Progenitor cell of endocrine pancreas (in vitro differentiated cells): Measurements from ENCODE around the gene C7orf57. TPM values are rescaled to one million over a fixed set of nuclear protein-coding genes. Genes with fewer than 3 reads are reported as not detected.

Experiments
- DNase-seq: peaks from one replicate; pipeline ENCODE4 v3.0.0; 2021; ENCODE audit warnings: low spot score; ENCODE audit not compliant: unreplicated experiment
- H3K27ac Mint-ChIP-seq: 2 replicates; pipeline ENCODE4 v1.8.0; 2021; ENCODE audit warnings: mild to moderate bottlenecking, moderate library complexity, mixed read lengths
- H3K27me3 Mint-ChIP-seq: 2 replicates; pipeline ENCODE4 v1.8.0; 2021; ENCODE audit warnings: mixed read lengths
- H3K36me3 Mint-ChIP-seq: 2 replicates; pipeline ENCODE4 v1.8.0; 2022; ENCODE audit warnings: mixed read lengths; ENCODE audit not compliant: insufficient read depth
- H3K4me1 Mint-ChIP-seq: 2 replicates; pipeline ENCODE4 v1.8.0; 2021; ENCODE audit warnings: low read depth, mixed read lengths
- H3K4me3 Mint-ChIP-seq: 2 replicates; pipeline ENCODE4 v1.8.0; 2021; ENCODE audit warnings: low read depth, mild to moderate bottlenecking, moderate library complexity, mixed read lengths
- H3K9me3 Mint-ChIP-seq: 2 replicates; pipeline ENCODE4 v1.8.0; 2021; ENCODE audit warnings: low read depth, mixed read lengths
- total RNA-seq: library from RNA; stranded (reverse); gene quantifications from 2 replicates; pipeline ENCODE4 v1.2.1, GENCODE V29; 2021
- TF ChIP-seq, protein P1 (sequence below): fragments of 200-600 bp; sonication (generic); IDR thresholded peaks from one replicate; pipeline ENCODE4 v1.5.0; 2021; ENCODE audit warnings: antibody characterized with exemption, mild to moderate bottlenecking; ENCODE audit not compliant: unreplicated experiment

C7orf57 gene
- total RNA-seq, 1 donor from 2014 or later: not detected

DNA sequence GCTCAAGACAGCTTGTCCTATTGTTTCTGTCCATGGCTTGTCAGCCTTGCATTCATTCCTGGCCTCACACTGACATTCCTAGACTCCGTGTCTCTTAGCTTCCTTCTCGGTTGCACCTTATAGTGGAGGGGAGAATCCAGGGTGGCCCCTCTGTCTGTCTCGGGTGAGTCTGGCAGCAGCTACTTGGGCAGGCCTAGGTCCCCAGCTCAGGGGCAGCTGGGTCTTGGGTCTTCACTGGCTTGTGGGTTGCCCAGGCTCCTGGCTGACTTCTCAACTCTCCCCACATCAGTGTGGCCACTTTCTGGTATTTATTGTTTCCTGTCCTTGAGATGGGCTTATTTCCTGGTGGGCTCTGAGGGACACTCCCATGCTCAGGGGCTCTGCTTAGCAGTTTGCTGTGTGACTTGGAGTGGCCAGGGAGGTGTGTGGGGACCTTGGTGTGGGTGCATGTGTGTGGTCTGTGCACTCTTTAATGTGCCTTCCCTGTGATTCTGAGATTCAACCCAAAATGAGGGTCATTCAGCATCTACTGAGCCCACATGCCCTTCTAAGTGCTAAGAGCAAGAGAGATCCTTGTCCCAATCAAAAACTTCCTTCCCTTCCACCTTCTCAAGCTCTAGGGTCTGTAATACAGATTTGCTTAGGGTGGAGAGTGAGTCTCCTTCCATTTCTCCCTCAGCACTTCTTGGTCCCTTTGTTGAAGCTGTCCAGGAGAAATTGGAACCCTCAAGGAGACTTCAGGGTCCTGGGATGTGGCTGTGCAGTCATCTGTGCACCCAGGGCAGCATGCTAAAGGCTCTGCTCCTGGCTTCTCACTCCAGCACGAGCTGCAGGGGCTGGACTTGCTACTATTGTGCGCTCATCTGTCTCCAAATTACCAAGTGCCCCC, 73.9 kb downstream of the C7orf57 start:
- no peaks in the 10 kb centered on the region for H3K9me3 Mint-ChIP-seq
- H3K36me3 Mint-ChIP-seq: peaks cover 14% of the 10 kb centered on the region
- TF ChIP-seq, protein P1, sequence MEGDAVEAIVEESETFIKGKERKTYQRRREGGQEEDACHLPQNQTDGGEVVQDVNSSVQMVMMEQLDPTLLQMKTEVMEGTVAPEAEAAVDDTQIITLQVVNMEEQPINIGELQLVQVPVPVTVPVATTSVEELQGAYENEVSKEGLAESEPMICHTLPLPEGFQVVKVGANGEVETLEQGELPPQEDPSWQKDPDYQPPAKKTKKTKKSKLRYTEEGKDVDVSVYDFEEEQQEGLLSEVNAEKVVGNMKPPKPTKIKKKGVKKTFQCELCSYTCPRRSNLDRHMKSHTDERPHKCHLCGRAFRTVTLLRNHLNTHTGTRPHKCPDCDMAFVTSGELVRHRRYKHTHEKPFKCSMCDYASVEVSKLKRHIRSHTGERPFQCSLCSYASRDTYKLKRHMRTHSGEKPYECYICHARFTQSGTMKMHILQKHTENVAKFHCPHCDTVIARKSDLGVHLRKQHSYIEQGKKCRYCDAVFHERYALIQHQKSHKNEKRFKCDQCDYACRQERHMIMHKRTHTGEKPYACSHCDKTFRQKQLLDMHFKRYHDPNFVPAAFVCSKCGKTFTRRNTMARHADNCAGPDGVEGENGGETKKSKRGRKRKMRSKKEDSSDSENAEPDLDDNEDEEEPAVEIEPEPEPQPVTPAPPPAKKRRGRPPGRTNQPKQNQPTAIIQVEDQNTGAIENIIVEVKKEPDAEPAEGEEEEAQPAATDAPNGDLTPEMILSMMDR: no peak
- H3K27ac Mint-ChIP-seq: no peak overlapping the region
- H3K27me3 Mint-ChIP-seq: no peaks in the 10 kb centered on the region
- peaks cover 17% of the 10 kb centered on the region for H3K4me1 Mint-ChIP-seq
- no peak for DNase-seq
- no peak overlapping the region for H3K4me3 Mint-ChIP-seq

DNA sequence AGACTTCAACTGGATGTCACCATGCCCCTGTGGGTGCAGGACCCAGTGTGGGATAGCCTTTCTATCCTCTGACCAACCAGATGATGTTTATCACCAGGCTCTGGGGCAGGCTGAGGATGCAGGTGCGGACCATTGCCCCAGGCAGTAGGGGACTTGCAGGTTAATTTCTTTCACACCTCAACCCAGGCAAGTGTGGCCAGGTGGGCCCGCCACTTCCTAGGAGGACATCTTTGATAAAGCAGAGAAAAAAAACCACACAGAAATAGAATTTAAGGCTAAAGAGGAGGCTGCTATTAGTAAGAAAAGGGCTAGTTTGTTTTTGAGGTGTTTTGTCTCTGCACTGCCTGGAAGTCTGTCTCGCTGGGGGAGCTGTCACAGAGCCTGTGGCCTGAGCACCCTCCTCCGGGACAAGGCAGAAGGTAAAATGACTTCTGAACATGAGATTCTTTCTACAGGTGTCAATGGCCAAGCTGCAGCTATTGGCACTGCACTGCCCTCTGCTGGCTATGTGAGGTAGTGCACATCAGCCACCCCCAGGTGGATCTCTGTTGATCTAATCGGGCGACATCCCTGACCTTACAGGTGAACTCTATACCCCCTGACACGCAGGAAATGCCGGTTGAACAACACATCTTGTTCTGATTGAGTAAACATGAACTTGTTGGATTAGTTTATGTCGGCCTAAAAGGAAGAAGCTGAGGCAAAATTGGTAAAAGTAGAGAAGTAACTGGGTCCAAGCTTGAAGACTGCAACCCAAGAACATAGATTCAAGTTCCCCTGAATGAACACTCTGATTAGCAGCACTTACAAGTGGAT, 74.7 kb downstream of the C7orf57 start:
- H3K9me3 Mint-ChIP-seq: no peaks in the 10 kb centered on the region
- no peaks in the 10 kb centered on the region for H3K27me3 Mint-ChIP-seq
- peaks cover 17% of the 10 kb centered on the region for H3K4me1 Mint-ChIP-seq
- H3K4me3 Mint-ChIP-seq: no peak overlapping the region
- H3K36me3 Mint-ChIP-seq: peaks cover 7% of the 10 kb centered on the region
- H3K27ac Mint-ChIP-seq: peak overlapping the region; percentile 62
- TF ChIP-seq, protein P1: peak; percentile 98
- DNase-seq: peak; percentile 85

DNA sequence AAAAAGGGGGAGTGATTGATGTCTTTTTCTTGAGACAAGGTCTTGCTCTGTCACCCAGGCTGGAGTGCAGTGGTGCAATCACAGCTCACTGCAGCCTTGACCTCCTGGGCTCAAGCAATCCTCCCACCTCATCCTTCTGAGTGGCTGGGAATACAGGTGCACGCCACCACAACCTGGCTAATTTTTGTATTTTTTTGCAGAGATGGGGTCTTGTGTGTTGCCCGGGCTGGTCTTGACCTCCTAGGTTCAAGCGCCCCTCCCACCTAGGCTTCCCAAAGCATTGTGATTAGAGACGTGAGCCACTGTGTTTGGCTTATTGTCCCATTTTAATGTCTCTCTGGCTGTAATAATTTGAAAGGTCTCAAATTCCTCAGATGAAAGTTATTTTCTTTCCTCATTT, 75.5 kb downstream of the C7orf57 start:
- H3K27me3 Mint-ChIP-seq: no peaks in the 10 kb centered on the region
- no peak overlapping the region for H3K4me3 Mint-ChIP-seq
- DNase-seq: no peak
- H3K9me3 Mint-ChIP-seq: no peaks in the 10 kb centered on the region
- peaks cover 6% of the 10 kb centered on the region for H3K36me3 Mint-ChIP-seq
- no peak overlapping the region for H3K27ac Mint-ChIP-seq
- H3K4me1 Mint-ChIP-seq: peaks cover 17% of the 10 kb centered on the region
- TF ChIP-seq, protein P1: no peak

Other genes with a start within 250 kb of the C7orf57 start
- 0.67 and 0.89 TPM in 2 replicates for gene PKD1L1, start 87.1 kb upstream of the C7orf57 start, total RNA-seq
- gene HUS1, start 55.9 kb upstream of the C7orf57 start, total RNA-seq: 45.1 and 50.0 TPM in 2 replicates
- gene SUN3, start 6.4 kb upstream of the C7orf57 start, total RNA-seq: not detected in 2 replicates
- gene UPP1, start 53.7 kb downstream of the C7orf57 start, total RNA-seq: 10.6 and 15.2 TPM in 2 replicates
- gene ABCA13, start 135.9 kb downstream of the C7orf57 start, total RNA-seq: 0.07 and 0.12 TPM in 2 replicates